H9 (cell line): Measurements from ENCODE around the gene ZBED2. TPM values are rescaled to one million over a fixed set of nuclear protein-coding genes. Genes with fewer than 3 reads are reported as not detected.

Experiments used
- DNase-seq: peaks from one replicate; pipeline ENCODE4 v3.0.0-alpha.2; 2017
- H2AFZ ChIP-seq: one replicate; pipeline ENCODE4 v1.6.1; 2013; ENCODE audit warnings: mild to moderate bottlenecking, low read length, control low read depth, moderate library complexity
- H2AK5ac ChIP-seq: 2 replicates; pipeline ENCODE4 v1.6.1; 2013; ENCODE audit warnings: low read length, control low read depth, mixed read lengths; ENCODE audit not compliant: insufficient read length
- H2BK120ac ChIP-seq: one replicate; pipeline ENCODE4 v1.6.1; 2013; ENCODE audit warnings: low read depth, mild to moderate bottlenecking, low read length, control low read depth, inconsistent platforms; ENCODE audit not compliant: poor library complexity, severe bottlenecking
- H2BK12ac ChIP-seq: 2 replicates; pipeline ENCODE4 v1.6.1; 2013; ENCODE audit warnings: low read length, control low read depth, mixed read lengths, low read depth; ENCODE audit not compliant: insufficient read length
- H2BK15ac ChIP-seq: 2 replicates; pipeline ENCODE4 v1.6.1; 2013; ENCODE audit warnings: low read depth, low read length, control low read depth
- H2BK20ac ChIP-seq: one replicate; pipeline ENCODE4 v1.6.1; 2013; ENCODE audit warnings: low read depth, mild to moderate bottlenecking, low read length, control low read depth, inconsistent platforms; ENCODE audit not compliant: poor library complexity, severe bottlenecking
- H2BK5ac ChIP-seq: 2 replicates; pipeline ENCODE4 v1.6.1; 2013; ENCODE audit warnings: low read length, control low read depth, mixed read lengths; ENCODE audit not compliant: insufficient read length
- H3K14ac ChIP-seq: 2 replicates; pipeline ENCODE4 v1.6.1; 2013; ENCODE audit warnings: low read length, control low read depth; ENCODE audit not compliant: insufficient read depth
- H3K18ac ChIP-seq: 2 replicates; pipeline ENCODE4 v1.6.1; 2013; ENCODE audit warnings: low read depth, mild to moderate bottlenecking, mixed read lengths, low read length, control low read depth; ENCODE audit not compliant: insufficient read length
- H3K23ac ChIP-seq: 2 replicates; pipeline ENCODE4 v1.6.1; 2013; ENCODE audit warnings: low read length, control low read depth, mixed read lengths, low read depth; ENCODE audit not compliant: insufficient read length
- H3K23me2 ChIP-seq: 2 replicates; pipeline ENCODE4 v1.6.1; 2013; ENCODE audit warnings: low read depth, mild to moderate bottlenecking, mixed read lengths, low read length, control low read depth; ENCODE audit not compliant: insufficient read length, poor library complexity, severe bottlenecking
- H3K27ac ChIP-seq: 2 replicates; pipeline ENCODE4 v1.5.1; 2013; ENCODE audit warnings: low read length, control low read depth, mixed read lengths, low read depth; ENCODE audit not compliant: insufficient read length
- H3K27me3 ChIP-seq: 2 replicates; pipeline ENCODE4 v1.6.1; 2013; ENCODE audit warnings: low read length, control low read depth, inconsistent platforms; ENCODE audit not compliant: insufficient read depth
- H3K4ac ChIP-seq: 2 replicates; pipeline ENCODE4 v1.6.1; 2013; ENCODE audit warnings: low read depth, mild to moderate bottlenecking, control low read depth, inconsistent platforms, low read length, moderate library complexity
- H3K4me1 ChIP-seq: 2 replicates; pipeline ENCODE4 v1.6.1; 2013; ENCODE audit warnings: low read length, control low read depth, inconsistent platforms; ENCODE audit not compliant: insufficient read depth
- H3K4me2 ChIP-seq: 2 replicates; pipeline ENCODE4 v1.6.1; 2013; ENCODE audit warnings: low read length, control low read depth, mixed read lengths; ENCODE audit not compliant: insufficient read length, insufficient read depth
- H3K56ac ChIP-seq: 2 replicates; pipeline ENCODE4 v1.6.1; 2013; ENCODE audit warnings: low read depth, mild to moderate bottlenecking, mixed read lengths, low read length, control low read depth; ENCODE audit not compliant: insufficient read length
- H3K79me1 ChIP-seq: 2 replicates; pipeline ENCODE4 v1.6.1; 2013; ENCODE audit warnings: low read depth, mild to moderate bottlenecking, moderate library complexity, low read length, control low read depth, inconsistent platforms; ENCODE audit not compliant: insufficient read depth, poor library complexity, severe bottlenecking
- H3K79me2 ChIP-seq: 2 replicates; pipeline ENCODE4 v1.6.1; 2013; ENCODE audit warnings: low read length, control low read depth, inconsistent platforms; ENCODE audit not compliant: insufficient read depth
- H3K9ac ChIP-seq: 2 replicates; pipeline ENCODE4 v1.6.1; 2013; ENCODE audit warnings: low read length, control low read depth, mixed read lengths; ENCODE audit not compliant: insufficient read length; ENCODE audit errors: extremely low read depth
- H3K9me3 ChIP-seq: one replicate; pipeline ENCODE4 v1.6.1; 2013; ENCODE audit warnings: low read depth, low read length, inconsistent platforms; ENCODE audit not compliant: control insufficient read depth
- H3T11ph ChIP-seq: one replicate; pipeline ENCODE4 v1.6.1; 2013; ENCODE audit warnings: mild to moderate bottlenecking, low read length, control low read depth, inconsistent platforms
- H4K20me1 ChIP-seq: one replicate; pipeline ENCODE4 v1.6.1; 2013; ENCODE audit not compliant: control insufficient read depth, insufficient read length, insufficient read depth
- H4K5ac ChIP-seq: 2 replicates; pipeline ENCODE4 v1.6.1; 2013; ENCODE audit warnings: low read depth, mild to moderate bottlenecking, mixed read lengths, low read length, control low read depth; ENCODE audit not compliant: insufficient read length
- H4K8ac ChIP-seq: replicated peaks from 2 replicates; pipeline ENCODE4 v1.6.1; 2013; ENCODE audit warnings: low read length, control low read depth, mixed read lengths, low read depth; ENCODE audit not compliant: insufficient read length
- H4K91ac ChIP-seq: 2 replicates; pipeline ENCODE4 v1.6.1; 2013; ENCODE audit warnings: low read depth, mild to moderate bottlenecking, moderate library complexity, mixed read lengths, low read length, control low read depth; ENCODE audit not compliant: insufficient read length
- H3K27ac Mint-ChIP-seq, 3 experiments: 2 replicates in 2 of 3; 3 replicates in 1 of 3; pipeline ENCODE4 v1.8.0; 2020 to 2021; ENCODE audit warnings: mixed read lengths in 3 of 3, mild to moderate bottlenecking in 1 of 3, moderate library complexity in 1 of 3
- H3K27me3 Mint-ChIP-seq: 2 replicates; pipeline ENCODE4 v1.8.0; 2021; ENCODE audit warnings: low read depth, mild to moderate bottlenecking, moderate library complexity, mixed read lengths
- H3K36me3 Mint-ChIP-seq, 3 experiments: 2 replicates in 2 of 3; 3 replicates in 1 of 3; pipeline ENCODE4 v1.8.0; 2020 to 2021; ENCODE audit warnings: low read depth in 3 of 3, mixed read lengths in 3 of 3; ENCODE audit not compliant: insufficient read depth in 1 of 3
- H3K4me1 Mint-ChIP-seq, 2 experiments: 2 replicates each; pipeline ENCODE4 v1.8.0; 2020; ENCODE audit warnings: mixed read lengths in 2 of 2
- H3K4me3 Mint-ChIP-seq, 2 experiments: 2 replicates in 1 of 2; 3 replicates in 1 of 2; pipeline ENCODE4 v1.8.0; 2020 to 2021; ENCODE audit warnings: mild to moderate bottlenecking in 2 of 2, mixed read lengths in 2 of 2, moderate library complexity in 1 of 2
- H3K9me3 Mint-ChIP-seq, 2 experiments: 2 replicates in 1 of 2; 3 replicates in 1 of 2; pipeline ENCODE4 v1.8.0; 2020; ENCODE audit warnings: mild to moderate bottlenecking in 2 of 2, mixed read lengths in 2 of 2, moderate library complexity in 1 of 2
- CTCF ChIP-seq: fragments of 200-600 bp; sonication (generic); conservative IDR thresholded peaks from 3 replicates; pipeline ENCODE4 v1.8.0; 2021; ENCODE audit warnings: antibody characterized with exemption, mild to moderate bottlenecking
- WGBS: extraction: QIAGEN DNeasy Blood & Tissue Kit; methylation state at CpG from one replicate; pipeline ENCODE4 v1.1.7; 2013; ENCODE audit warnings: missing lambda C conversion rate, low lambda C conversion rate, mixed read lengths; ENCODE audit not compliant: insufficient read length; ENCODE audit errors: extremely low coverage; 5-methylcytosine and 5-hydroxymethylcytosine counted together
- total RNA-seq: library from RNA; stranded (reverse); gene quantifications from 2 replicates; pipeline ENCODE4 v1.2.1, GENCODE V29; 2021

ZBED2 gene
- total RNA-seq, 1 experiment from 2014 or later, result not detected

GRCh38 chr3:111613294-111613693 is 18.1 kb upstream of the ZBED2 start:
- WGBS, result no CpG with 5 or more reads among the region's 1 CpG
- no peak overlapping the region for H3K4me3 Mint-ChIP-seq
- H2BK12ac ChIP-seq, result no peak overlapping the region
- H3K4me1 ChIP-seq, result no peaks in the 10 kb centered on the region
- no peak overlapping the region for H2BK20ac ChIP-seq
- no peak for TF ChIP-seq CTCF
- no peak overlapping the region for H3K27ac Mint-ChIP-seq
- no peak overlapping the region for H4K91ac ChIP-seq
- H3K56ac ChIP-seq, result no peak overlapping the region
- no peak overlapping the region for H3K18ac ChIP-seq
- no peak overlapping the region for H2AK5ac ChIP-seq
- H2BK15ac ChIP-seq, result no peak overlapping the region
- H3K79me1 ChIP-seq, result no peaks in the 10 kb centered on the region
- no peak for DNase-seq
- peaks cover 11 to 16% of the 10 kb centered on the region in 2 experiments for H3K9me3 Mint-ChIP-seq
- H3K4me1 Mint-ChIP-seq, result no peaks in the 10 kb centered on the region
- no peaks in the 10 kb centered on the region for H3K23me2 ChIP-seq
- no peak overlapping the region for H4K5ac ChIP-seq
- no peak overlapping the region for H2BK5ac ChIP-seq
- H3K36me3 Mint-ChIP-seq, result peaks cover 0 to 9% (median 3%) of the 10 kb centered on the region in 3 experiments; a peak in 5 of 7 replicates
- H4K8ac ChIP-seq, result no peak overlapping the region
- H3K9me3 ChIP-seq, result no peaks in the 10 kb centered on the region
- H2BK120ac ChIP-seq, result no peak overlapping the region
- H3K27me3 ChIP-seq, result no peaks in the 10 kb centered on the region
- no peak overlapping the region for H2AFZ ChIP-seq
- no peaks in the 10 kb centered on the region; the same call in 1 of the 2 replicates for H3K27me3 Mint-ChIP-seq
- H3T11ph ChIP-seq, result no peak overlapping the region
- no peaks in the 10 kb centered on the region for H3K79me2 ChIP-seq
- no peaks in the 10 kb centered on the region for H4K20me1 ChIP-seq
- H3K23ac ChIP-seq, result no peak overlapping the region
- H3K4me2 ChIP-seq, result no peak overlapping the region
- no peak overlapping the region for H3K14ac ChIP-seq
- H3K4ac ChIP-seq, result no peak overlapping the region
- H3K27ac ChIP-seq, result no peak overlapping the region
- no peak overlapping the region for H3K9ac ChIP-seq
